CD4-positive, alpha-beta memory T cell (primary cell): ENCODE results near the gene TOMM40L. TPM values are rescaled to one million over a fixed set of nuclear protein-coding genes. Genes with fewer than 3 reads are reported as not detected.

Source experiments
- CTCF ChIA-PET: fragments of 350-600 bp; sonication (Branson Sonifier 250); formaldehyde crosslinking; loops from one replicate; lab custom pipeline; 2021; ENCODE audit warnings: inconsistent platforms; ENCODE audit not compliant: partially characterized antibody; lab: Charles Lee
- POLR2A ChIA-PET: fragments of 350-600 bp; sonication (Branson Sonifier 250); formaldehyde crosslinking; loops from one replicate; lab custom pipeline; 2021; ENCODE audit not compliant: partially characterized antibody; lab: Charles Lee
- DNase-seq, 5 donors: peaks; one replicate each; pipeline versions ENCODE4 v3.0.0 to v3.0.0-alpha.2; 2020 to 2022; ENCODE audit warnings: mixed read lengths in 1 of 5
- H3K27ac ChIP-seq: one replicate; pipeline ENCODE4 v1.7.0; 2013; ENCODE audit warnings: low read depth, low read length
- H3K27me3 ChIP-seq: 2 replicates; pipeline ENCODE4 v1.7.0; 2013; ENCODE audit warnings: mild to moderate bottlenecking, low read length, moderate library complexity; ENCODE audit not compliant: insufficient read depth
- H3K36me3 ChIP-seq: 2 replicates; pipeline ENCODE4 v1.7.0; 2013; ENCODE audit warnings: mild to moderate bottlenecking, low read length, moderate library complexity; ENCODE audit not compliant: insufficient read depth
- H3K4me1 ChIP-seq: 2 replicates; pipeline ENCODE4 v1.7.0; 2013; ENCODE audit warnings: mild to moderate bottlenecking, low read length, moderate library complexity; ENCODE audit not compliant: insufficient read depth
- H3K4me3 ChIP-seq, 2 donors: one replicate each; pipeline ENCODE4 v1.7.0; 2013; ENCODE audit warnings: low read length in 2 of 2, mild to moderate bottlenecking in 1 of 2
- H3K9me3 ChIP-seq, 2 donors: one replicate each; pipeline ENCODE4 v1.7.0; 2013; ENCODE audit warnings: low read length in 2 of 2, control low read depth in 1 of 2; ENCODE audit not compliant: control insufficient read depth in 1 of 2
- H3K27ac Mint-ChIP-seq, 7 donors: one replicate each; pipeline ENCODE4 v1.8.0; 2020 to 2021; ENCODE audit warnings: mixed read lengths in 7 of 7, mild to moderate bottlenecking in 6 of 7, inconsistent platforms in 3 of 7, moderate library complexity in 3 of 7
- H3K27me3 Mint-ChIP-seq, 2 donors: one replicate each; pipeline ENCODE4 v1.8.0; 2020 to 2021; ENCODE audit warnings: mixed read lengths in 2 of 2
- H3K36me3 Mint-ChIP-seq, 2 donors: one replicate each; pipeline ENCODE4 v1.8.0; 2020 to 2021; ENCODE audit warnings: mixed read lengths in 2 of 2, inconsistent platforms in 1 of 2, mild to moderate bottlenecking in 1 of 2
- H3K4me1 Mint-ChIP-seq, 4 donors: one replicate each; pipeline ENCODE4 v1.8.0; 2020 to 2021; ENCODE audit warnings: mixed read lengths in 4 of 4, mild to moderate bottlenecking in 1 of 4
- H3K4me3 Mint-ChIP-seq, 8 donors: one replicate each; pipeline ENCODE4 v1.8.0; 2020 to 2021; ENCODE audit warnings: mixed read lengths in 8 of 8, mild to moderate bottlenecking in 7 of 8, moderate library complexity in 6 of 8, inconsistent platforms in 3 of 8
- H3K9me3 Mint-ChIP-seq, 8 donors: one replicate each; pipeline ENCODE4 v1.8.0; 2020 to 2021; ENCODE audit warnings: mixed read lengths in 8 of 8, mild to moderate bottlenecking in 5 of 8, inconsistent platforms in 3 of 8, moderate library complexity in 1 of 8
- intact Hi-C: fragments of 100-400 bp; cut with micrococcal nuclease; formaldehyde crosslinking; loops from one replicate; pipeline ENCODE4 v1.15.1; 2023
- microRNA-seq: library from miRNA; unstranded; fragments of <30 nt; microRNA quantifications from one replicate; pipeline ENCODE4 v1.2.0, GENCODE V29; 2021; ENCODE audit warnings: borderline replicate concordance, borderline number of aligned reads, borderline microRNAs expressed, mixed read lengths
- polyA plus RNA-seq, 2 donors: library from polyadenylated mRNA; unstranded; fragments of 300-500 nt; fragmentation: Illumina TruSeq; gene quantifications; one replicate each; pipeline ENCODE4 v1.2.3, GENCODE V29; 2021
- total RNA-seq, 2 experiments: library from RNA; stranded (reverse); gene quantifications; one replicate each; pipeline ENCODE4 v1.2.3, GENCODE V29; 2021

The TOMM40L gene
- total and polyA plus RNA-seq, 4 experiments from 2014 or later: 2.9 to 8.8 (median 7.5) TPM

DNA sequence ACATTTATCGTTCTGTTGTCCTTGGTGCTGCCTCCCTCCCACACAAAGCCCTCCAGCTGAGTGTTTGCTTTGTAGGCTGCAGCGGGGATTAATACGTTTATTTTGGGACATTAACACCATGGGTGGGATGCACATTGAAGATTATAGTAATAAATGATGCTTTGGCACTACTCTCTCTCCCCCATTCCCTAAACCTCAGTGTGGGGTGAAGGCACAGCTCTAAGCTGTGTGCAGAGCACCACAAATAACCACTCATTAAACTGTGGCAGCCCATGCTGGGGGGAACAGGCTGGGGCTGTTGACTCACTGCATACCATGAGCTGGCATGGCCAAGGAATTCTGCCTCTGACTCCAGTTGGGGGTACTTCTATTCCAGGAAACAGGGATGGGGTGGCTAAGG lies 40.3 kb downstream of the TOMM40L start:
- ChIA-PET POLR2A (no interaction called here), CTCF (no interaction called here)

DNA sequence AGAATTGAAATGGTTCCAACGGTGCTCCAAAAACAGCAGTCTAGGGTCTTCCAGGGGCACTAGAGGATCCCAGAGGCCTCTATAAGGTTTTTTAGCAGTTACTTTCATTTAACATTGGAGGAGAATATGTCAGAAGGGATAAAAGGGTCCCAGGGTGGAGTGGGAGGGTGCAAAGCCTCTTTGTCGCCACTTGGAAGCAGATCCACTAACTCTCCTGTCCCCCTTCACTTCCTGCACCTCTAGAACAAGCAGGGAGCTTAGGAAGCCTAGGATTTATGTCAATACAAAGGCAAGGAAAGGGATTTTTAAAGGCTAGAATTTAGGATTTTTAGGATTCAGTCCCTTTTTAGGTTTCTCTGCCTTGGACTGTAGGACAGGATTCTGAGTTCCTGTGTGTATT lies 41.0 kb downstream of the TOMM40L start:
- ChIA-PET CTCF (no interaction called here), POLR2A (no interaction called here)
- Mint-ChIP-seq H3K9me3 (no peaks in the 10 kb centered on the region), H3K4me1 (no peaks in the 10 kb centered on the region), H3K27ac (no peak overlapping the region), H3K4me3 (no peak overlapping the region), H3K36me3 (no peaks in the 10 kb centered on the region), H3K27me3 (peaks cover 12 to 15% of the 10 kb centered on the region in 2 donors)
- Histone ChIP-seq H3K4me3 (no peak overlapping the region), H3K36me3 (no peaks in the 10 kb centered on the region), H3K27me3 (peaks cover under 1% of the 10 kb centered on the region), H3K27ac (no peak overlapping the region), H3K9me3 (no peaks in the 10 kb centered on the region), H3K4me1 (no peaks in the 10 kb centered on the region)
- intact Hi-C loops: no loop called here
- DNase-seq: no peak

More for the DNA sequence above, 40.3 kb downstream of the TOMM40L start:
- Mint-ChIP-seq H3K27me3 (peaks cover 18 to 21% of the 10 kb centered on the region in 2 donors), H3K4me1 (peaks cover 0 to 1% (median 0%) of the 10 kb centered on the region in 4 donors), H3K27ac (no peak overlapping the region), H3K36me3 (no peaks in the 10 kb centered on the region), H3K4me3 (no peak overlapping the region), H3K9me3 (no peaks in the 10 kb centered on the region)
- intact Hi-C loops: no loop called here
- peaks cover 6% of the 10 kb centered on the region for H3K27me3 ChIP-seq
- no peak overlapping the region for H3K4me3 ChIP-seq
- H3K27ac ChIP-seq: no peak overlapping the region
- no peaks in the 10 kb centered on the region for H3K9me3 ChIP-seq
- H3K4me1 ChIP-seq: no peaks in the 10 kb centered on the region
- DNase-seq: no peak
- H3K36me3 ChIP-seq: no peaks in the 10 kb centered on the region

DNA sequence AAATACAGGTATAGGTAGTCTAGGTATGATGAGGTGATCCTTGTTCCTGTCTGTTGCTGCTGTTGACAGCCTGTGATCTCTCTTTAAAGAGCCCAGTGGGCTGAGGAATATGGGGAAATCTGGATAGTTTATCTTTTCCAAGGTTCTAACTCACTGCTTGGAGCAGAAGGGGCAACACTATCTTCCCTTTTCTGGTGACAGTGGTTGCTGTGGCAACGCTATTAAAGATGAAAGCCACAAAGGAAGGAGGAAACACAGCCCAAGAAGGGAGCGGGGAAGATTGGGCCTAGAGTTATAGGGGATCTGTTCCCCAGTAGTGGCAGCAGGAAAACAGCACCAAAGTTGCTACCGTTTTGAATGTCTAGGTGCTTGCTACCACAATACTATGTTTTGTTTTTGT lies 41.5 kb downstream of the TOMM40L start:
- H3K9me3 Mint-ChIP-seq: no peaks in the 10 kb centered on the region
- DNase-seq: no peak
- Histone ChIP-seq H3K4me3 (no peak overlapping the region), H3K27me3 (no peaks in the 10 kb centered on the region), H3K36me3 (no peaks in the 10 kb centered on the region), H3K27ac (no peak overlapping the region), H3K9me3 (no peaks in the 10 kb centered on the region), H3K4me1 (no peaks in the 10 kb centered on the region)
- H3K4me3 Mint-ChIP-seq: no peak overlapping the region
- ChIA-PET CTCF (no interaction called here), POLR2A (no interaction called here)
- intact Hi-C loops: no loop called here
- no peaks in the 10 kb centered on the region for H3K36me3 Mint-ChIP-seq
- no peak overlapping the region for H3K27ac Mint-ChIP-seq
- H3K27me3 Mint-ChIP-seq: peaks cover 9 to 15% of the 10 kb centered on the region in 2 donors
- no peaks in the 10 kb centered on the region for H3K4me1 Mint-ChIP-seq

DNA sequence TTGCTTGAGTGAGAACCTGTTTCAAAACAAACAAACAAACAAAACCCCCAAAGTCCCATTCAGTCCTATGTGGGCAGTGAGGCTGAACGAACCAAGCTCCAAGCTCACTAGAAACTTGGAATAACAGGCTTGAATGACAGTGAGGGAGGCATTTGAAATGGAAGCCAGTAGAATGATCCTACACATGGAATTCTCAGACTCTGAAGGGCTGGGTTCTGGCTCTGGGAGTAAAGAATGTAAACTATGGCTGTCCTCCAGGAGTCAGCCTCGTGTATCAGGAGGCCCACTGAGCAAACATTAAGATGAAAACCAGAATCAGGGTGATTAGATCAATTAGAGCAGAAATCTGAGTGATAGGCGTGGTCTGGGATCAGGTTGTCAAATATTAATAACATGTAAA lies 47.5 kb downstream of the TOMM40L start:
- ChIA-PET POLR2A (no interaction called here), CTCF (no interaction called here)
- Histone ChIP-seq H3K36me3 (no peaks in the 10 kb centered on the region), H3K4me1 (no peaks in the 10 kb centered on the region), H3K4me3 (no peak overlapping the region), H3K27ac (no peak overlapping the region), H3K9me3 (no peaks in the 10 kb centered on the region), H3K27me3 (no peaks in the 10 kb centered on the region)
- H3K27me3 Mint-ChIP-seq: peaks cover 10% of the 10 kb centered on the region in 2 donors
- H3K9me3 Mint-ChIP-seq: no peaks in the 10 kb centered on the region
- no peak overlapping the region for H3K27ac Mint-ChIP-seq
- H3K4me1 Mint-ChIP-seq: no peaks in the 10 kb centered on the region
- no peak overlapping the region for H3K4me3 Mint-ChIP-seq
- intact Hi-C loops: no loop called here
- H3K36me3 Mint-ChIP-seq: no peaks in the 10 kb centered on the region
- no peak for DNase-seq

DNA sequence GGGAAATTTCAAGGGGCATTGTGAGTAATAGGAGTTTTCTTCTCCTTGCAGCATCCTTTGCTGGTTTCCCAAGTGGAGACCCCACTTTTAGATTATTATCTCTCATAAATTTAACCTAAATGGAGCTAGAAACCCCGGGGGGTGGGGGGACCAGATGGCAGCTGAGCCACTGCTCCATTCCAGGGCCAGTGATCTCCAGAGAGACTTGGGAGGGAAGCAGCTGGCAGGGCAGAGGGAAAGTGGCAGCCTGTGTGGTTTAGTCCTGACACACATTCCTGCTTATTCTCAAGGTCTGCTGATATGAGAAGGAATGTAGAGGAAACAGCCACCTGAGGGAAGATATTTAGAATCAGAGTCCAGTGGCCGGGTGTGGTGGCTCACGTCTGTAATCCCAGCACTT lies 49.0 kb downstream of the TOMM40L start:
- no peaks in the 10 kb centered on the region for H3K9me3 Mint-ChIP-seq
- H3K9me3 ChIP-seq: no peaks in the 10 kb centered on the region
- H3K27me3 Mint-ChIP-seq: peaks cover 10% of the 10 kb centered on the region in 2 donors
- no peaks in the 10 kb centered on the region for H3K27me3 ChIP-seq
- H3K36me3 Mint-ChIP-seq: no peaks in the 10 kb centered on the region
- intact Hi-C loops: no loop called here
- ChIA-PET POLR2A (no interaction called here), CTCF (interaction anchor here (0.7 kb wide), 1 partner anchor 142 kb away, joined by 3 read pairs; no protein-coding TSS in a partner anchor)
- no peaks in the 10 kb centered on the region for H3K4me1 Mint-ChIP-seq
- H3K4me3 Mint-ChIP-seq: no peak overlapping the region
- no peak overlapping the region for H3K27ac ChIP-seq
- H3K4me1 ChIP-seq: no peaks in the 10 kb centered on the region
- no peak overlapping the region for H3K27ac Mint-ChIP-seq
- no peak for DNase-seq
- H3K36me3 ChIP-seq: no peaks in the 10 kb centered on the region
- no peak overlapping the region for H3K4me3 ChIP-seq

Small RNA genes within 50 kb of the gene (microRNA-seq; reads per million reads assigned to microRNA genes)
- not detected for gene MIR5187

Other genes with a start within 250 kb of the TOMM40L start
- 10 to 100 TPM; 19.3 to 27.1 TPM for gene F11R, start 204.9 kb upstream of the TOMM40L start, total RNA-seq
- 10 to 100 TPM; 15.9 to 33.2 TPM for gene F11R, start 204.9 kb upstream of the TOMM40L start, polyA plus RNA-seq
- gene TSTD1, start 187.1 kb upstream of the TOMM40L start, total RNA-seq: 10 to 100 TPM; 92.0 to 93.1 TPM
- 100 to 1,000 TPM; 264 to 411 TPM for gene TSTD1, start 187.1 kb upstream of the TOMM40L start, polyA plus RNA-seq
- gene USF1, start 180.1 kb upstream of the TOMM40L start, total RNA-seq: 100 to 1,000 TPM; 101 to 102 TPM
- gene USF1, start 180.1 kb upstream of the TOMM40L start, polyA plus RNA-seq: 1 to 10 TPM; 1.4 to 5.9 TPM
- gene ARHGAP30, start 156.2 kb upstream of the TOMM40L start, total RNA-seq: 100 to 1,000 TPM; 222 to 226 TPM
- 100 to 1,000 TPM in 1 of 2 donors, 10 to 100 TPM in 1; 63.4 to 213 TPM for gene ARHGAP30, start 156.2 kb upstream of the TOMM40L start, polyA plus RNA-seq
- not detected for gene NECTIN4, start 136.5 kb upstream of the TOMM40L start, total RNA-seq
- not detected for gene NECTIN4, start 136.5 kb upstream of the TOMM40L start, polyA plus RNA-seq
- under 1 TPM; 0.52 to 0.53 TPM for gene KLHDC9, start 127.7 kb upstream of the TOMM40L start, total RNA-seq
- gene KLHDC9, start 127.7 kb upstream of the TOMM40L start, polyA plus RNA-seq: 1 to 10 TPM in 1 of 2 donors, under 1 TPM in 1; 0.68 to 2.4 TPM
- 10 to 100 TPM; 40.8 to 41.0 TPM for gene PFDN2, start 108.0 kb upstream of the TOMM40L start, total RNA-seq
- gene PFDN2, start 108.0 kb upstream of the TOMM40L start, polyA plus RNA-seq: 10 to 100 TPM; 70.9 to 89.1 TPM
- 10 to 100 TPM; 49.0 to 50.5 TPM for gene NIT1, start 108.0 kb upstream of the TOMM40L start, total RNA-seq
- 10 to 100 TPM; 17.5 to 21.4 TPM for gene NIT1, start 108.0 kb upstream of the TOMM40L start, polyA plus RNA-seq
- 10 to 100 TPM; 39.1 to 41.4 TPM for gene DEDD, start 93.4 kb upstream of the TOMM40L start, total RNA-seq
- gene DEDD, start 93.4 kb upstream of the TOMM40L start, polyA plus RNA-seq: 10 to 100 TPM; 40.7 to 42.0 TPM
- 10 to 100 TPM; 87.2 to 87.4 TPM for gene UFC1, start 72.1 kb upstream of the TOMM40L start, total RNA-seq
- 100 to 1,000 TPM; 146 to 176 TPM for gene UFC1, start 72.1 kb upstream of the TOMM40L start, polyA plus RNA-seq
- 10 to 100 TPM; 62.0 to 63.6 TPM for gene USP21, start 66.6 kb upstream of the TOMM40L start, total RNA-seq
- gene USP21, start 66.6 kb upstream of the TOMM40L start, polyA plus RNA-seq: 10 to 100 TPM; 15.5 to 30.6 TPM
- gene PPOX, start 59.6 kb upstream of the TOMM40L start, total RNA-seq: 10 to 100 TPM; 59.4 to 69.8 TPM
- gene PPOX, start 59.6 kb upstream of the TOMM40L start, polyA plus RNA-seq: 10 to 100 TPM; 16.3 to 25.7 TPM
- 10 to 100 TPM; 64.6 to 71.5 TPM for gene B4GALT3, start 48.6 kb upstream of the TOMM40L start, total RNA-seq
- 10 to 100 TPM; 55.9 to 60.5 TPM for gene B4GALT3, start 48.6 kb upstream of the TOMM40L start, polyA plus RNA-seq
- gene ADAMTS4, start 27.0 kb upstream of the TOMM40L start, total RNA-seq: 1 to 10 TPM; 1.4 to 2.4 TPM
- gene ADAMTS4, start 27.0 kb upstream of the TOMM40L start, polyA plus RNA-seq: under 1 TPM in 1 of 2 donors, not detected in 1; 0.07 TPM
- gene NDUFS2, start 23.7 kb upstream of the TOMM40L start, total RNA-seq: 100 to 1,000 TPM in 1 of 2 experiments, 10 to 100 TPM in 1; 89.9 to 100 TPM
- gene NDUFS2, start 23.7 kb upstream of the TOMM40L start, polyA plus RNA-seq: 100 to 1,000 TPM in 1 of 2 donors, 10 to 100 TPM in 1; 90.1 to 112 TPM
- gene FCER1G, start 10.8 kb upstream of the TOMM40L start, total RNA-seq: 10 to 100 TPM in 1 of 2 experiments, 1 to 10 TPM in 1; 9.9 to 10.5 TPM
- gene FCER1G, start 10.8 kb upstream of the TOMM40L start, polyA plus RNA-seq: 1 to 10 TPM; 2.1 to 2.8 TPM
- not detected for gene APOA2, start 2.4 kb upstream of the TOMM40L start, total RNA-seq
- gene APOA2, start 2.4 kb upstream of the TOMM40L start, polyA plus RNA-seq: not detected
- not detected for gene NR1I3, start 12.1 kb downstream of the TOMM40L start, total RNA-seq
- gene NR1I3, start 12.1 kb downstream of the TOMM40L start, polyA plus RNA-seq: under 1 TPM in 1 of 2 donors, not detected in 1; 0.13 TPM
- not detected for gene PCP4L1, start 32.7 kb downstream of the TOMM40L start, total RNA-seq
- gene PCP4L1, start 32.7 kb downstream of the TOMM40L start, polyA plus RNA-seq: not detected
- 10 to 100 TPM; 11.1 to 11.9 TPM for gene MPZ, start 83.9 kb downstream of the TOMM40L start, total RNA-seq
- gene MPZ, start 83.9 kb downstream of the TOMM40L start, polyA plus RNA-seq: under 1 TPM in 1 of 2 donors, not detected in 1; 0.14 TPM
- 100 to 1,000 TPM; 106 to 108 TPM for gene SDHC, start 88.3 kb downstream of the TOMM40L start, total RNA-seq
- 100 to 1,000 TPM; 183 to 296 TPM for gene SDHC, start 88.3 kb downstream of the TOMM40L start, polyA plus RNA-seq
- gene CFAP126, start 141.8 kb downstream of the TOMM40L start, total RNA-seq: not detected
- not detected for gene CFAP126, start 141.8 kb downstream of the TOMM40L start, polyA plus RNA-seq